HFFc6 (cell line): ENCODE data around the gene C22orf42. TPM values are rescaled to one million over a fixed set of nuclear protein-coding genes. Genes with fewer than 3 reads are reported as not detected.
"Not testable (repeated sequence)": the region's sequence is repeated elsewhere in the genome, so short reads cannot be mapped to it uniquely, and the experiment has no call there.

ENCODE experiments used
- DNase-seq: peaks from one replicate; pipeline ENCODE4 v3.0.0-alpha.2; 2018
- H3K27ac Mint-ChIP-seq: 2 replicates; pipeline ENCODE4 v1.8.0; 2020; ENCODE audit warnings: mild to moderate bottlenecking, mixed read lengths
- H3K27me3 Mint-ChIP-seq: 2 replicates; pipeline ENCODE4 v1.8.0; 2021; ENCODE audit warnings: mild to moderate bottlenecking, moderate library complexity, mixed read lengths; ENCODE audit not compliant: insufficient read depth
- H3K36me3 Mint-ChIP-seq: 2 replicates; pipeline ENCODE4 v1.8.0; 2021; ENCODE audit warnings: low read depth, mixed read lengths
- H3K4me1 Mint-ChIP-seq: 2 replicates; pipeline ENCODE4 v1.8.0; 2020; ENCODE audit warnings: low read depth, mixed read lengths
- H3K4me3 Mint-ChIP-seq: 2 replicates; pipeline ENCODE4 v1.8.0; 2020; ENCODE audit warnings: mild to moderate bottlenecking, moderate library complexity, mixed read lengths
- H3K9me3 Mint-ChIP-seq: 2 replicates; pipeline ENCODE4 v1.8.0; 2020; ENCODE audit warnings: mild to moderate bottlenecking, mixed read lengths
- total RNA-seq, 6 experiments: library from RNA; stranded (reverse); fragmentation: NEBNext Ultra II Directional; extraction: Animal tissue kit (Norgen Biotek cat#: 25700); gene quantifications; 2 replicates in 1 of 6; 3 replicates in 5 of 6; pipeline ENCODE4 v1.2.3, GENCODE V29; 2021
- TF ChIP-seq, protein P1 (sequence below): fragments of 200-600 bp; sonication (generic); IDR thresholded peaks from 2 replicates; pipeline ENCODE4 v1.5.0; 2021; ENCODE audit warnings: antibody characterized with exemption, mild to moderate bottlenecking

C22orf42 gene
- total RNA-seq, 6 experiments from 2014 or later, result not detected

DNA sequence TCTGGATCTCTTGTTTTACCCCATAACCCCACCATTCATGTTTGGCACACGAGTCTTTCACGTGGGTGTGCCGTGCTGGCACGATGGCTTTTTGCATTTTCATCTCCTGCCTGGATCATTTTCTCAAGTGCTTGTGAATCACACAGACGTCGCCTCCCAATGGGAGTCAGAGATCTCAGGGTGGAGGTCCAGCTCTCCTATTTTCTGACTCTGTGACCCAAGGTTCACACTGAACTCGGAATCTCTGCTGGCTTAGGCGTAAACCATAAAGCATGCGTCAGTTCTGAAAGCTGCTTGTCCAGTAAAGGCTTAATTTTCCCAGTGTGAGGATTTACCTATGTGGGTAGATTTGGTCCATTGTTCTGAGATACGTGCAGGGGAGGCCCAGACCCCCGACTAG, 16.0 kb upstream of the C22orf42 start:
- no peak for DNase-seq
- TF ChIP-seq, protein P1, sequence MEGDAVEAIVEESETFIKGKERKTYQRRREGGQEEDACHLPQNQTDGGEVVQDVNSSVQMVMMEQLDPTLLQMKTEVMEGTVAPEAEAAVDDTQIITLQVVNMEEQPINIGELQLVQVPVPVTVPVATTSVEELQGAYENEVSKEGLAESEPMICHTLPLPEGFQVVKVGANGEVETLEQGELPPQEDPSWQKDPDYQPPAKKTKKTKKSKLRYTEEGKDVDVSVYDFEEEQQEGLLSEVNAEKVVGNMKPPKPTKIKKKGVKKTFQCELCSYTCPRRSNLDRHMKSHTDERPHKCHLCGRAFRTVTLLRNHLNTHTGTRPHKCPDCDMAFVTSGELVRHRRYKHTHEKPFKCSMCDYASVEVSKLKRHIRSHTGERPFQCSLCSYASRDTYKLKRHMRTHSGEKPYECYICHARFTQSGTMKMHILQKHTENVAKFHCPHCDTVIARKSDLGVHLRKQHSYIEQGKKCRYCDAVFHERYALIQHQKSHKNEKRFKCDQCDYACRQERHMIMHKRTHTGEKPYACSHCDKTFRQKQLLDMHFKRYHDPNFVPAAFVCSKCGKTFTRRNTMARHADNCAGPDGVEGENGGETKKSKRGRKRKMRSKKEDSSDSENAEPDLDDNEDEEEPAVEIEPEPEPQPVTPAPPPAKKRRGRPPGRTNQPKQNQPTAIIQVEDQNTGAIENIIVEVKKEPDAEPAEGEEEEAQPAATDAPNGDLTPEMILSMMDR, result no peak
- Mint-ChIP-seq H3K27me3 (peaks cover 32% of the 10 kb centered on the region), H3K4me1 (no peaks in the 10 kb centered on the region), H3K4me3 (no peak overlapping the region), H3K36me3 (no peaks in the 10 kb centered on the region), H3K9me3 (no peaks in the 10 kb centered on the region), H3K27ac (no peak overlapping the region)

DNA sequence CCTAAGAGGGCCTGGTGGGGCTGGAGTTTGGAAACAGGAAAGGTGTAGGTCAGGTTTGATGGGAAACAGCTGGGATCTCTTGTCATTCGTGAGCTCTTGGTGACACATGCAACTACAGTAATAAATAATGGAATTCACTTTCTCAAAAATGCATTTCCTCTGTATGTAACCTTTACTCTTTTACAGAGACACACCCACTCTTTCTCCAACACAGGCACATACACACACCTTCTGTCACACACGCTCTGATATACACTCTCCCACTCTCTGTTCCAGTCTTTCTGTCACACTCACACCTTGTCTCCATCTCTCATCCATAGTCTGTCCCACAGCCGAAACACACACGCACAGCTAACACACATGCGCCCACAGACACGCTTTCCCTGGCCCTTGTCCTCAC, 6.6 kb upstream of the C22orf42 start:
- Mint-ChIP-seq H3K9me3 (no peaks in the 10 kb centered on the region), H3K36me3 (no peaks in the 10 kb centered on the region), H3K27me3 (peaks cover 21% of the 10 kb centered on the region), H3K4me1 (no peaks in the 10 kb centered on the region), H3K27ac (no peak overlapping the region), H3K4me3 (no peak overlapping the region)
- TF ChIP-seq, protein P1, result no peak
- no peak for DNase-seq

DNA sequence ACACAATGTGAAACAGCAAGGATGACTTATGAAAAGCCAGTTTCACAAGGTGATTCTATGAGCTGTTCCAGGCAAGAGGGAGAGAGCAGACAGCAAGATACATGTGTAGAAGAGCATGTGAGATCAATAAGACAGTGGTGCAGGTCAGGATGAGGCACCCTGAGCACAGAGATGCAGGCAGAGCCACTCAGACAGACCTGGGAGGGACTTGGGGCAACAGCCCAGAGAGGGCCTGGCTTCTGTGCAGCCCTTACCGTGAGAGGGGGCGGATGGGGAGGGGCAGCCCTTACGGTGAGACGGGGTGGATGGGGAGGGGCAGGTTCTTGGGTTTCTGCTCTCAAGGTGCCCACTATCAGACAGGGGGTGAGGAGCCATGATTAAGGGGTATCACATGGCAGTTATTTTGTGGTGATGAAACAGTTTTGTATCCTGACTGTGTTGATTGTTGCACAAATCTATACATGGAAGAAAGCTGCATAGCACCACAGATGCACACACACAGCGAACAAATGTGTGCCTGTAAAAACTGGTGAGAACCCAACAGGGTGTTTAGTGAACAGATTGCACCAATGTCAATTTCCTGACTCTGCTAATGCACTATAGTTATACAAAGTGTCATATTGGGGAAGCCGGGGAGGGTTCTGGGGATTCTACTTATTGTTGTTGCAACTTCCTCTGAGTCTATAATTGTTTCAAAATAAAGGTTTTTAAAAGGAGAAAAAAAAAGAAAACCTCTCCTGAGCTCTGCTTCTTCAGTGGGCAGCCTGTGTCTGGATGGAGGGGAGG, 5.2 kb upstream of the C22orf42 start:
- H3K27ac Mint-ChIP-seq, result no peak overlapping the region
- H3K27me3 Mint-ChIP-seq, result peaks cover 15% of the 10 kb centered on the region
- TF ChIP-seq, protein P1, result no peak
- H3K4me3 Mint-ChIP-seq, result no peak overlapping the region
- no peaks in the 10 kb centered on the region for H3K9me3 Mint-ChIP-seq
- H3K36me3 Mint-ChIP-seq, result no peaks in the 10 kb centered on the region
- no peak for DNase-seq
- H3K4me1 Mint-ChIP-seq, result no peaks in the 10 kb centered on the region

DNA sequence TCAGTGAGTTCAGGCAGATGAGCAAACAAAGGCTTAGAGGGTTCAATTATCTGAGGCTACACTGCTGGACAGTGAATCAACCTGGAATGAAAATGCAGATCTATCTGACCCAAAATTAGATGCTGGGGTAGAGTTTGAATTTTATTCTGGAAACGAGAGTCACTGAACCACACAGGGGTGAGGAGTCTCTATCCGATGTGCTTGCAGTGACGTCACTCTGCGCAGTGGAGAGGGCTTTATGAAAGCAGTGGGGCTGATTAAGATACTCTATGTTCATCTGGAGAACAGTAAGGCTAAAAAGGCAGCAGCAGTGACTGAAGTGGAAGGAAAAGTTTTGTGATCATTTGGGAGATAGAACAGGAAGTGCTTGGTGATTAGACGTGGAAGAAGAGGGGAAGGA, 1.3 kb upstream of the C22orf42 start:
- H3K27ac Mint-ChIP-seq, H3K9me3 Mint-ChIP-seq, H3K4me1 Mint-ChIP-seq, DNase-seq, H3K36me3 Mint-ChIP-seq, H3K4me3 Mint-ChIP-seq: not testable (repeated sequence)
- H3K27me3 Mint-ChIP-seq, result peaks cover 10% of the 10 kb centered on the region

DNA sequence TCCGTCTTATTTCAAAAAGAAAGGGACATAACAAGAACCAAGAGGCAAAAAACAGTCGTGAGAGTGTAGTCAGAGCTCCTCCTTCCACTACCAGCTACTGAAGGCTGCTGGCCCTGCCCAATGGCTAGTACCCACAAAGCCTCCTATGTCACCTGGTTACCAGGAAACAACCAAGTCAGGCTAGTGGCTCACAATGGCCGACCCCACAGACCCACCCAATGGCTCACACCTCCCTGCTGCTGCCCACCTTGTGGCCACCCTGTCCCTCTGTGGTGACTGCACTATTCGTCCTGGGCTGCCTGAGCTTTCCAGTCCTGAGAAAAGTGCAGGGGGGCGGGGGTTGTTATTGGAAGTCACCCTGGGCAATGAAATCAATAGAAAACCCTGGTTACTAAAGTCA, 1.5 kb downstream of the C22orf42 start:
- DNase-seq, H3K27ac Mint-ChIP-seq, H3K4me3 Mint-ChIP-seq, H3K4me1 Mint-ChIP-seq, H3K36me3 Mint-ChIP-seq, H3K9me3 Mint-ChIP-seq: not testable (repeated sequence)
- peaks cover 13% of the 10 kb centered on the region for H3K27me3 Mint-ChIP-seq

DNA sequence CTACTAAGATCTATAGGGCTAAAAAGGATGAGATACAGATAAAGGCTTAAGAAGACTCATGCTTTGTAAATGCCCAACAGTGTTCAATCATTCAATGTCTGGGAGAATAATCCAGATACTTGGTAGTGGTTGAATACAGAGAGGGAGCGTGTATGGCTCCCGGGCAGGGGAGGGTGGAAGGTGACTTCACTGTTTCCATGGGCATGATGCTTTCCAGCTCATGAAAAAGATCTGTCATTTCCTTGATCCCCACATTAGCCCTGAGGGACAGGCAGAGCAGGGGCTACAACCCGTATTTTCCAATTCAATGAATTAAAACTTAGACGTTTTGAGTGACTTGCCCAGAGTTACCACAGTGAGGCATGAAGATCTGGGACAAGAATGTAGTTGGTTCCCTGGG, 4.4 kb downstream of the C22orf42 start:
- H3K9me3 Mint-ChIP-seq, H3K27ac Mint-ChIP-seq, H3K36me3 Mint-ChIP-seq, H3K4me1 Mint-ChIP-seq, DNase-seq, H3K4me3 Mint-ChIP-seq: not testable (repeated sequence)
- H3K27me3 Mint-ChIP-seq, result peaks cover 13% of the 10 kb centered on the region

DNA sequence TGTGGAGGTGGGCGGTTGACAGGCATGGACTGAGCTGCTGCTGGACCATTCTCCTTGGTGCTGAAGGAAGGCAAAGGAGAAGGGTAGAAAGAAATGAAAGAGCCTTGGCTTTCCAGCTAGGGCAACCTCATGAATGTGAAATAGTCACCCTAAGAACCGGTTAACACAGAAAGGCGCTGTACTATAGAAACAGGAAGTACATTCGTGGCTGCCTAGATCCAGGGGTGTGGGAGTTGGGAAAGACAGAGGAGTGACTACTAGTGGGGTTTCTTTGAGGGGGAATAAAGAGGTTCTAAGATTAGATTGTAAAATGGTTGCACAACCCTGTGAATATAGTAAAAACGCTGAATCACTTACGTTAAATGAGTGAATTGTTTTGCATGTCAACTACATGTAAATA, 7.5 kb downstream of the C22orf42 start:
- H3K9me3 Mint-ChIP-seq, H3K36me3 Mint-ChIP-seq, H3K4me3 Mint-ChIP-seq, DNase-seq, H3K27ac Mint-ChIP-seq, H3K4me1 Mint-ChIP-seq: not testable (repeated sequence)
- peaks cover 11% of the 10 kb centered on the region for H3K27me3 Mint-ChIP-seq

DNA sequence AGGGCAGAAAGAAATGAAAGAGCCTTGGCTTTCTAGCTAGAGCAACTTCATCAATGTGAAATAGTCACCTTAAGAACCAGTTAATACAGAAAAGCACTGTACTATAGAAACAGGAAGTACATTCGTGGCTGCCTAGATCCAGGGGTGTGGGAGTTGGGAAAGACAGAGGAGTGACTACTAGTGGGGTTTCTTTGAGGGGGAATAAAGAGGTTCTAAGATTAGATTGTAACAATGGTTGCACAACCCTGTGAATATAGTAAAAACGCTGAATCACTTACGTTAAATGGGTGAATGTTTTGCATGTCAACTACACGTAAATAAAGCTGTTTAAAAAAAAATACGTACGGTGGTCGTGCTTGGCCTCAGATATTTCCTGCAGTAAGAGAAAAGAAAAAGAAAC, 8.5 kb downstream of the C22orf42 start:
- not testable (repeated sequence) for DNase-seq, H3K36me3 Mint-ChIP-seq, H3K4me1 Mint-ChIP-seq, H3K9me3 Mint-ChIP-seq, H3K27me3 Mint-ChIP-seq, H3K27ac Mint-ChIP-seq, H3K4me3 Mint-ChIP-seq

DNA sequence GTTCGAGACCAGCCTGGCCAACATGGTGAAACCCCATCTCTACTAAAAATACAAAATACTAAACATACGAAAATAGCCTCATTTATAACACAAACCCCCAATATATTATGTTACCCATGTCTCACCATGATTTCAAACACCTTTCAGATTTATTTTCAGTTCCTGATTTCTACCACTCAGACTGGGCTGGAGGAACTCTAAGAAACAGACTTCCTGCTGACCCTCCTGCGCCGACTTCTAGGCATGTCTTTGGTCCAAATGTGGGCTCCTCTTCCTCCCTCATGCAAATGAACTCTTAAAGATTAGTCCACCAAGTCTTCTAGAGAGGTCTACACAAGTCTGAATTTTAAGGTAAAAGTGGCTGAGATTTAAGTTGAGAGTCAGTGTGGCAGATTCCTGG, 10.7 kb downstream of the C22orf42 start:
- not testable (repeated sequence) for H3K27me3 Mint-ChIP-seq, H3K36me3 Mint-ChIP-seq, H3K4me1 Mint-ChIP-seq, H3K27ac Mint-ChIP-seq, H3K9me3 Mint-ChIP-seq, DNase-seq, H3K4me3 Mint-ChIP-seq

DNA sequence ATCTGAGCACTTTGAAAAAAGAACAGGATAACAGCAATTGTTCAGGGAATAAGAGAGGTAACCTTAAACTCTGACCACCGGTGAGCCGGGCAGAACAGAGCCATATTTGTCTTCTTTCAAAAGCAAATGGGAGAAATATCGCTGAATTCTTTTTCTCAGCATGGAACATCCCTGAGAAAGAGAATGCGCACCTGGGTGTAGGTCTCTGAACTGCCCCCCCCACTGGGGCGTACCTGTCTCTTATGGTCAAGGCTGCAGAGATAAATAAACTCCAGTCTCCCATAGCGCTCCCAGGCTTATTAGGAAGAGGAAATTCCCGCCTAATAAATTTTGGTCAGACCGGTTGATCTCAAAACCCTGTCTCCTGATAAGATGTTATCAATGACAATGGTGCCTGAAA, 12.0 kb downstream of the C22orf42 start:
- not testable (repeated sequence) for H3K4me1 Mint-ChIP-seq, H3K36me3 Mint-ChIP-seq, H3K9me3 Mint-ChIP-seq, DNase-seq, H3K4me3 Mint-ChIP-seq, H3K27ac Mint-ChIP-seq
- H3K27me3 Mint-ChIP-seq, result peaks cover 11% of the 10 kb centered on the region
